ENCODE data around the gene AHDC1.

Gene AHDC1

DNA sequence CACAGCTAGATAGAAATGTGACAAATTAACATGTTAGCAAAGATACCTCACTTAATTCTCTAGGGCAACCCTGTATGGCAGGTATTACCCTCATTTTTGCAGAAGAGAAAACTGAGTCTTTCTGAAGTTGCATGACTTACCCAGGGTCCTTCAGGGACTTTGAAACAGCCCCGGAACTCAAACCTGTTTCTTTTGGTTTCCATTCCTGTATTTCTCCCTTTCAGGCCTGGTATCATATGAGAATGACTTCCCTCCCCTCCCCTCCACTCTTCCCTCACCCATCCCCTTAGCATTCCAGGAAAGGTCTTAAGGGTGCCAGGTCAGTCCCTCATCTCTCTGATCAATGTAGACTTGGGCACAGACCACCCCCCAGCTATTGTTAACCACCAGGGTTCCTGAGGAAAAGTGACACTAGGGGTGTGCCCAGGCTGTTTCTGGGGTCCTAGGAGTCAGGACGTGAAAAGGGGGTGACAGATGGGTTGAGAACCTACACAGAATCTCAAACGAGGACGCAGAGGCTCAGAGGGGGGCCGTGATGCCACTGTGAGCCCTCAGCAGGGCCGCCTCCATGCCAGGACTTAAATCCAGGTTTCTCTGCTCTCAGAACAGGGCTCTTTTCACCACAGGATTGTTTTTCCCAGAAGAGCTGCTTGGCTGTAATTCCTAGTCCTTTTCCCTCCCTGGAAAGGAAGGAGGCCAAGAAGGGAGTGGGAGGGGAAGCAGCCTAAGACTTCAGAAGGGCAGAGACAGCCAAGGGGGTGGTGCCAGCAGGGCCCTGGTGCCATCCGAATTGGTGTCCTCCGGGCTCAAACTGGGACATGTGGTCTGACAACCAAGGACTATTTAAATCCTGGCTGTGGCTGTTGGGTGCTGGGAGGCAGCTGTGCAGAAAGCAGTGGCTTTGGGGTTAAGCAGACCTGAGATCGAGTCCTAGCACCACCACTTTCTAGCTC, 111.9 kb downstream of the AHDC1 start:
- ChIA-PET CTCF (interaction anchor here (0.7 to 3.0 kb wide), 4 partner anchors 12 to 116 kb away, joined by 3 to 14 read pairs (median 8); no protein-coding TSS in a partner anchor), POLR2A (no interaction called here)
- TF ChIP-seq, protein P1, sequence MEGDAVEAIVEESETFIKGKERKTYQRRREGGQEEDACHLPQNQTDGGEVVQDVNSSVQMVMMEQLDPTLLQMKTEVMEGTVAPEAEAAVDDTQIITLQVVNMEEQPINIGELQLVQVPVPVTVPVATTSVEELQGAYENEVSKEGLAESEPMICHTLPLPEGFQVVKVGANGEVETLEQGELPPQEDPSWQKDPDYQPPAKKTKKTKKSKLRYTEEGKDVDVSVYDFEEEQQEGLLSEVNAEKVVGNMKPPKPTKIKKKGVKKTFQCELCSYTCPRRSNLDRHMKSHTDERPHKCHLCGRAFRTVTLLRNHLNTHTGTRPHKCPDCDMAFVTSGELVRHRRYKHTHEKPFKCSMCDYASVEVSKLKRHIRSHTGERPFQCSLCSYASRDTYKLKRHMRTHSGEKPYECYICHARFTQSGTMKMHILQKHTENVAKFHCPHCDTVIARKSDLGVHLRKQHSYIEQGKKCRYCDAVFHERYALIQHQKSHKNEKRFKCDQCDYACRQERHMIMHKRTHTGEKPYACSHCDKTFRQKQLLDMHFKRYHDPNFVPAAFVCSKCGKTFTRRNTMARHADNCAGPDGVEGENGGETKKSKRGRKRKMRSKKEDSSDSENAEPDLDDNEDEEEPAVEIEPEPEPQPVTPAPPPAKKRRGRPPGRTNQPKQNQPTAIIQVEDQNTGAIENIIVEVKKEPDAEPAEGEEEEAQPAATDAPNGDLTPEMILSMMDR (IDR thresholded peaks at IDR 0.05; ENCODE audit: insufficient read depth, low read length, missing control alignments), result no peak
- DNase-seq (ENCODE audit: low read depth, low spot score), result no peak
- H3K4me3 ChIP-seq (ENCODE audit: low read depth, low read length), result no peak overlapping the region

DNA sequence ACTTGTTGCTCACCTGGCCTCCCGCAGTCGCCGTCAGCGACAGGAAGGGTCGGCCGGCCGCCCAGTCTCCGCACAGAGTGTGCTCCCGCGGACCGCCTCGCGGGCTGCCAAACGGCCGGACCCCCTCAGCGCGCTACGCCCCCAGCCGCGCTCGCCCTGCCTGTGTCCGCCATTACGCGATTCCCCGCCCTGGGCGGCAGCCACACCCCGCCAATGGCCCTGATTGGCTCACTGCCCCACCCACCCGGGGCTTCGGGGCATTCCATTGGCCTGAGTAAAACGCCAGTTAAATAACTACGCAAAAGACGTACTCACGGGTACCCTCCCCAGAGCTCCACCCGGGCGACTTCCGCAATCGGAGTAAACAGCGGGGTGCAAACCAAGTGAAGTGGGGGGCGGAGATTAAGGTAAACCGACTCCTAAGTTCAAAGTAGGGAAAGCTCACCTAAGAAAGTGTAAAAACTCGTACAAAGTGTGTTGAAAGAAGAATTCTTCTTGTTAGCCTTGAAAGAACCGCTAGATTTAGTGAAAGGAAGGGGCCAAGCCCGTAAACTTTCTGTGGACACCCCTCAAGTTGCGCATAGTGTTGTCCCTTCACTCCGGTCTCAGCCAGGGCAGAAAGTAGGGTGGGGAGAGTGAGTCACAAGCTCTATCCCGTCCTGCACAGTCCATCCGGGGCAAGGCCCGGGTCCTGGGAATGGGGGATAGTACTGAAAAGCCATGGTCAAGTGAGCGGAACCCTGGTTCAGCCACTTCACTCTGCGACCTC, 113.8 kb downstream of the AHDC1 start, which contains the start of gene WASF2:
TSS of gene WASF2 (minus strand) at position 195 of the 769 bp plus-strand sequence. CDS start 61,277 bp downstream, outside the sequence.
- ChIA-PET POLR2A (interaction anchor here (0.6 to 1.0 kb wide), 6 partner anchors 12 to 320 kb away, joined by 3 to 4 read pairs (median 3); no protein-coding TSS in a partner anchor), CTCF (interaction anchor here (1.4 to 2.3 kb wide), 3 partner anchors 67 to 118 kb away, joined by 5 to 13 read pairs (median 5); no protein-coding TSS in a partner anchor)
- DNase-seq (ENCODE audit: low read depth, low spot score), result peak; percentile 83
- TF ChIP-seq, protein P1 (IDR thresholded peaks at IDR 0.05; ENCODE audit: insufficient read depth, low read length, missing control alignments), result no peak
- H3K4me3 ChIP-seq (ENCODE audit: low read depth, low read length), result peak within 1 kb of the TSS; percentile 72

DNA sequence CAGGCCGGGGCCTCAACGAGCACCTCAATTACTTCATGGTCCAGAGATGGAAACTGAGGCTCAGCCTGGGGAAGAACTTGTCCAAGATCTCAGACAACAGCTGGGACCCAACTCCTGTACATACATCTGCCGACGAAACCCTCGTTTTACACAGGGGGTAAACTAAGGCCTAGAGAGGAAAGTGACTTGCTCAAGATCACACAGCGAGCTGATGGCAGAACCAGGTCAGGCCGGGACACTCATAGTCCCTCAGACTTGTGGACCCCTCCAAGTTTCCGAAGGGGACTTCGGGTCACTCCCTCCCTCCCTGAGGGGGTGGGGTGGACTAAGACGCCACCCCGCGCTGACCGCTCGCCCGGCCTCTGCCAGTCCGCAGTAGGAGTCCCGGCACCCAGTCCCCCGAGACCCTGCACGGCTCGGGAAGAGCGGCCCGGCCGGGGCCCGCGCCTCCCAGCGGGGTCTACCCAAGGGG, 114.4 kb downstream of the AHDC1 start:
- ChIA-PET CTCF (interaction anchor here (1.4 to 2.3 kb wide), 3 partner anchors 67 to 118 kb away, joined by 5 to 13 read pairs (median 5); no protein-coding TSS in a partner anchor), POLR2A (interaction anchor here (1.0 to 1.2 kb wide), 2 partner anchors 24 to 53 kb away, joined by 4 to 5 read pairs; no protein-coding TSS in a partner anchor)
- TF ChIP-seq, protein P1 (IDR thresholded peaks at IDR 0.05; ENCODE audit: insufficient read depth, low read length, missing control alignments), result no peak
- DNase-seq (ENCODE audit: low read depth, low spot score), result no peak
- peak overlapping the region; percentile 72 for H3K4me3 ChIP-seq (ENCODE audit: low read depth, low read length)

DNA sequence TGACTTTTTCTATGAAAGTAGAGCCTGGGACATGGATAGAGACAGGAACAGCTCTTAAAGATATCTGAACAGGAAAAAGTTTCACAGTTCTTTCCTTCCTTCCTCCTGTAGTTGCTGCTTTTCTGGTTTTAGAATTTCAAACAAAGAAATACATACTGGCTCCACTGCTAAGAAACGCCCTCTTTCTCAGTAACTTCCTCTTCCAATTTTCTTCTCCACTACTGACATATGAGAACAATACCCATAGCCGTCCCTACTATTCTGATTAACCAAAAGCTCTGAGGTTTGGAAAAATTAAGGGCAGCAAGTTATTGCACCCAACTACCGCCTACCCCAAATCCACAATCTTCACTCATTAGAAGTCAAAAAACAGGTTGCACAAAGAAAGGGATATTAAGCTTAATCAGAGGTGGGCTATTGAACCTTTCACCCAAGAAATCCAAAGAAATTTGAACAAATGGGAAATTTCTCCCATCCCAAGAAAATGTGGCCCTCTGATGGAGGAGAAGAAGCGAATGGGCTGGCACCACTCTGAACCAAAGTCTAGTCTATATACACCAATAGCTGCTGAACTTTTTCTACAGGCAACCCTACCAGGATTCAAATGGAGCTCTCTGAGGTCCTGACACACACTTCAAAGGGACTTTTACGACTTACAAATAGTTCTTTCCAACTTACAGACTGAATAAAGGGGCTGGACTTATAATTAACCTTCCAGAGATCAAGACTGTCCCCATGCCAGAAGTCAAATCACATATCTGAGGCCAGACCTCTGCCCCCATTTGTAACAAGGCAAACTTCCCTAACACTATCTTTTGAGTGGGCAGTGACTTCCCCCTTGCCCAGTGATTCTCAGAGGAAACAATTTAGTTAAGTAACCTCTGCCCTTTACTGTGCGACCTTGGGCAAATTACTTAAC, 115.7 kb downstream of the AHDC1 start:
- ChIA-PET POLR2A (interaction anchor here (1.2 kb wide), 1 partner anchor 51 kb away, joined by 5 read pairs; no protein-coding TSS in a partner anchor), CTCF (interaction anchor here (1.0 to 1.9 kb wide), 7 partner anchors 8 to 192 kb away, joined by 3 to 6 read pairs (median 4); no protein-coding TSS in a partner anchor)
- TF ChIP-seq, protein P1 (IDR thresholded peaks at IDR 0.05; ENCODE audit: insufficient read depth, low read length, missing control alignments), result no peak
- DNase-seq (ENCODE audit: low read depth, low spot score), result no peak
- peak overlapping the region; percentile 72 for H3K4me3 ChIP-seq (ENCODE audit: low read depth, low read length)

DNA sequence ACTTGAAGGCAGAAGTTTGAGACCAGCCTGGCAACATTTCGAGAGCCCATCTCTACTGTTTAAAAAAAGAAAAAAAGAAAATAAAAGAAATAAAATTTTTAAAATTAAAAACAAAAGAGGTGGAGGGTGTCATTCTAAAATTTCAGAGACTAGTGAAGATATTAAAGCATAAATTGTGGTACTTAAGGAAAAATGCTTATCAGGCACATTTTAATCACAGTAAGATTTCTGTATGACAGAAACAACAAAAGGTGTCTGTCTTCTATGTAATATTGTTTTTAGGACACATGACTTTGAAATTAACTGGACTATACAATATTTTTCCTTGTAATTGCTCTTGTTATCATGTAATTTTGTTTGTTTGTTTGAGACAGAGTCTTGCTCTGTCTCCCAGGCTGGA, 118.6 kb downstream of the AHDC1 start:
- CTCF ChIA-PET, result no interaction called here

More for the DNA sequence above, 118.6 kb downstream of the AHDC1 start:
- TF ChIP-seq, protein P1 (IDR thresholded peaks at IDR 0.05; ENCODE audit: insufficient read depth, low read length, missing control alignments), result no peak
- H3K4me3 ChIP-seq (ENCODE audit: low read depth, low read length), result no peak overlapping the region
- no peak for DNase-seq (ENCODE audit: low read depth, low spot score)
- POLR2A ChIA-PET, result no interaction called here
